CD4-positive, alpha-beta T cell (primary cell): Measurements from ENCODE around the gene IL17C. TPM values are rescaled to one million over a fixed set of nuclear protein-coding genes. Genes with fewer than 3 reads are reported as not detected.

ENCODE experiments used
- ATAC-seq: fragments of 200-7000 bp; cut with Tn5 transposase; one replicate; pipeline ENCODE4 v1.10.0; 2022; ENCODE audit warnings: mild to moderate bottlenecking; ENCODE audit not compliant: poor library complexity
- CTCF ChIA-PET: fragments of 350-600 bp; sonication (Branson Sonifier 250); formaldehyde crosslinking; loops from one replicate; lab custom pipeline; 2021; ENCODE audit warnings: antibody characterized with exemption, inconsistent platforms; lab: Charles Lee
- POLR2A ChIA-PET: fragments of 350-600 bp; sonication (Branson Sonifier 250); formaldehyde crosslinking; loops from one replicate; lab custom pipeline; 2021; ENCODE audit warnings: antibody characterized with exemption, inconsistent platforms; lab: Charles Lee
- DNase-seq, 14 experiments: peaks; one replicate each; pipeline ENCODE4 v3.0.0-alpha.2; 2013 to 2020; ENCODE audit warnings: mixed read lengths in 2 of 14
- H3K27ac ChIP-seq, 2 donors: one replicate each; pipeline versions ENCODE4 v1.5.1 to v1.7.0; 2013; ENCODE audit warnings: low read length in 2 of 2, low read depth in 1 of 2, mild to moderate bottlenecking in 1 of 2
- H3K27me3 ChIP-seq, 2 experiments: 1 replicate in 1 of 2; 2 replicates in 1 of 2; pipeline versions ENCODE4 v1.6.1 to v1.7.0; 2013; ENCODE audit warnings: low read length in 2 of 2, control low read depth in 1 of 2, mild to moderate bottlenecking in 1 of 2, moderate library complexity in 1 of 2; ENCODE audit not compliant: insufficient read depth in 2 of 2, control insufficient read depth in 1 of 2
- H3K36me3 ChIP-seq: one replicate; pipeline ENCODE4 v1.6.1; 2013; ENCODE audit warnings: low read length, control low read depth; ENCODE audit not compliant: insufficient read depth
- H3K4me1 ChIP-seq: one replicate; pipeline ENCODE4 v1.6.1; 2013; ENCODE audit warnings: low read length, control low read depth; ENCODE audit not compliant: insufficient read depth
- H3K4me3 ChIP-seq: one replicate; pipeline ENCODE4 v1.5.1; 2013; ENCODE audit warnings: mild to moderate bottlenecking, low read length, moderate library complexity
- H3K9me3 ChIP-seq, 2 experiments: 1 replicate in 1 of 2; 2 replicates in 1 of 2; pipeline versions ENCODE4 v1.6.1 to v1.7.0; 2013; ENCODE audit warnings: low read length in 2 of 2, mild to moderate bottlenecking in 2 of 2, control low read depth in 1 of 2, moderate library complexity in 1 of 2; ENCODE audit not compliant: control insufficient read depth in 1 of 2, insufficient read depth in 1 of 2
- H3K27ac Mint-ChIP-seq: one replicate; pipeline ENCODE4 v1.8.0; 2020; ENCODE audit warnings: mixed read lengths
- H3K27me3 Mint-ChIP-seq: one replicate; pipeline ENCODE4 v1.8.0; 2021; ENCODE audit warnings: mixed read lengths
- H3K36me3 Mint-ChIP-seq: one replicate; pipeline ENCODE4 v1.8.0; 2021; ENCODE audit warnings: low read depth, mixed read lengths
- H3K4me1 Mint-ChIP-seq: one replicate; pipeline ENCODE4 v1.8.0; 2021; ENCODE audit warnings: low read depth, mixed read lengths
- H3K4me3 Mint-ChIP-seq: one replicate; pipeline ENCODE4 v1.8.0; 2020; ENCODE audit warnings: mild to moderate bottlenecking, mixed read lengths
- H3K9me3 Mint-ChIP-seq: one replicate; pipeline ENCODE4 v1.8.0; 2020; ENCODE audit warnings: mixed read lengths
- intact Hi-C, 2 experiments: fragments of 100-400 bp; cut with DNase I in 1 of 2; cut with micrococcal nuclease in 1 of 2; formaldehyde crosslinking; loops; one replicate each; pipeline versions ENCODE4 v1.15.1 to v1.9.0; 2023 to 2025; cut with DNase I, micrococcal nuclease
- total RNA-seq, 174 experiments: library from RNA in 2 of 174; stranded (reverse) in 2 of 174; gene quantifications; one replicate each; pipeline ENCODE4 v1.2.3 and lab custom pipeline; 2021 to 2026
- TF ChIP-seq, protein P1 (sequence below): fragments of 200-600 bp; IDR thresholded peaks from one replicate; pipeline ENCODE4 v1.8.0; 2022; ENCODE audit warnings: antibody characterized with exemption, mild to moderate bottlenecking

IL17C gene
- total RNA-seq, 2 experiments from 2014 or later: 0.77 TPM; not detected in 1

GRCh38 chr16:88602091-88602490 is 36.3 kb upstream of the IL17C start:
- no peak for DNase-seq
- no peak overlapping the region for H3K27ac Mint-ChIP-seq
- TF ChIP-seq, protein P1, sequence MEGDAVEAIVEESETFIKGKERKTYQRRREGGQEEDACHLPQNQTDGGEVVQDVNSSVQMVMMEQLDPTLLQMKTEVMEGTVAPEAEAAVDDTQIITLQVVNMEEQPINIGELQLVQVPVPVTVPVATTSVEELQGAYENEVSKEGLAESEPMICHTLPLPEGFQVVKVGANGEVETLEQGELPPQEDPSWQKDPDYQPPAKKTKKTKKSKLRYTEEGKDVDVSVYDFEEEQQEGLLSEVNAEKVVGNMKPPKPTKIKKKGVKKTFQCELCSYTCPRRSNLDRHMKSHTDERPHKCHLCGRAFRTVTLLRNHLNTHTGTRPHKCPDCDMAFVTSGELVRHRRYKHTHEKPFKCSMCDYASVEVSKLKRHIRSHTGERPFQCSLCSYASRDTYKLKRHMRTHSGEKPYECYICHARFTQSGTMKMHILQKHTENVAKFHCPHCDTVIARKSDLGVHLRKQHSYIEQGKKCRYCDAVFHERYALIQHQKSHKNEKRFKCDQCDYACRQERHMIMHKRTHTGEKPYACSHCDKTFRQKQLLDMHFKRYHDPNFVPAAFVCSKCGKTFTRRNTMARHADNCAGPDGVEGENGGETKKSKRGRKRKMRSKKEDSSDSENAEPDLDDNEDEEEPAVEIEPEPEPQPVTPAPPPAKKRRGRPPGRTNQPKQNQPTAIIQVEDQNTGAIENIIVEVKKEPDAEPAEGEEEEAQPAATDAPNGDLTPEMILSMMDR: no peak
- H3K4me1 Mint-ChIP-seq: no peaks in the 10 kb centered on the region
- peaks cover 65% of the 10 kb centered on the region for H3K36me3 ChIP-seq
- H3K27ac ChIP-seq: no peak overlapping the region
- H3K4me3 Mint-ChIP-seq: no peak overlapping the region
- H3K36me3 Mint-ChIP-seq: peaks cover 69% of the 10 kb centered on the region
- ChIA-PET POLR2A (interaction anchor here (1.1 kb wide), 1 partner anchor 18 kb away, joined by 4 read pairs; no protein-coding TSS in a partner anchor), CTCF (no interaction called here)
- no peaks in the 10 kb centered on the region for H3K27me3 Mint-ChIP-seq
- no peaks in the 10 kb centered on the region for H3K9me3 ChIP-seq
- H3K9me3 Mint-ChIP-seq: no peaks in the 10 kb centered on the region
- no peak for ATAC-seq
- H3K4me1 ChIP-seq: no peaks in the 10 kb centered on the region
- no peaks in the 10 kb centered on the region for H3K27me3 ChIP-seq
- intact Hi-C loops: no loop called here
- no peak overlapping the region for H3K4me3 ChIP-seq

DNA sequence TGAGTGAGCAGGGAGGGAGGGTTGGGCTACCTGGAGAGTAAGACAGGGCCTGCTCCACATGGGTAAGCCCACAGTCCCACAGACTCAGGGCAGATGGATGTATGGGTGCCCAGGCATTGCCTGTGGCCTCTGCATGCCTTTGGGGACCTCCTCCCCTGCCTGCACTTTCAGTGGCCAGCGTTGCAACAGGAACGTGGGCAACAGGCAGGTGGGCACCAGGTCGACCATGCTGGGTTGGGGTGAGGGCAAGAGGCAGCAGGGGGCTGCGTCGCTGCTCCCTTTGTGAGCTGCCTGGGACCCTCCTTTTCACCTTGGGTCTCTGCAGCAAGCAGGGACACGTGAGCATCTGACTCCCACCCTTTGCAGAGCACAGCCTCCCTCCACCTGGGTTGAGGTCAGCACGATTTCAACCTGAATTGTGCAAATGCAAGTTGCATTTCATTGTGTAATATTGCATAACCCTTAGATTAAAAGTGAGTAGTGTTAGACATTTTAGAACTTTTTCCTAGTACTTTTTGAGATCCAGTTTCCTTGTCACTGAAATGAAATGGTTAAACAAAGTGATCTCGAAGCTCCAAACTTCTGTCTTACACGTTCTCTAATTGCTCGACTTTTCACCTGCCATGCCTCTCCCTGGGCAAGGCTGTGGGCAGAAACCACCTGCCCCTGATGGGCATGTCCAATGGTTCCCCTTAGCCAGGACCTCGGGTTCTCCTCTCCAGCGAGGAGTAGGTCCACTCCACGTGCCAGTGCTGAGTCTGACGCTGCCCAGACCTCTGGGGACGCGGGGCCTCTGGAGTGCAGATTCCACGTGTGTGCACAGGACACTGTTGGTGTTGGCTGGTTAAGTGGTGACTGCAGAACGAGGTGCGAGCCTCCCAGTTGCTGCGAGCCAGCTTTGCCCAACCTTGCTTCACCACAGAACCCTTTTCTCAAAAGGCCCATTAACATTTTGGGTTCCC is 32.9 kb upstream of the IL17C start:
- DNase-seq (no peak), ATAC-seq (no peak)
- TF ChIP-seq, protein P1: no peak
- Histone ChIP-seq H3K4me1 (no peaks in the 10 kb centered on the region), H3K4me3 (no peak overlapping the region), H3K27me3 (no peaks in the 10 kb centered on the region), H3K27ac (no peak overlapping the region), H3K36me3 (peaks cover 56% of the 10 kb centered on the region), H3K9me3 (no peaks in the 10 kb centered on the region)
- intact Hi-C loops: no loop called here
- H3K27me3 Mint-ChIP-seq: no peaks in the 10 kb centered on the region
- ChIA-PET CTCF (no interaction called here), POLR2A (no interaction called here)
- no peaks in the 10 kb centered on the region for H3K4me1 Mint-ChIP-seq
- H3K9me3 Mint-ChIP-seq: no peaks in the 10 kb centered on the region
- no peak overlapping the region for H3K4me3 Mint-ChIP-seq
- H3K27ac Mint-ChIP-seq: no peak overlapping the region
- peaks cover 75% of the 10 kb centered on the region for H3K36me3 Mint-ChIP-seq

- H3K4me3 Mint-ChIP-seq: no peak overlapping the region
- TF ChIP-seq, protein P1: no peak
- no peaks in the 10 kb centered on the region for H3K9me3 Mint-ChIP-seq
- peaks cover 75% of the 10 kb centered on the region for H3K36me3 Mint-ChIP-seq
- Histone ChIP-seq H3K9me3 (no peaks in the 10 kb centered on the region), H3K36me3 (peaks cover 55% of the 10 kb centered on the region), H3K4me3 (no peak overlapping the region), H3K27me3 (no peaks in the 10 kb centered on the region), H3K4me1 (no peaks in the 10 kb centered on the region), H3K27ac (no peak overlapping the region)
- no peak for ATAC-seq
- no peaks in the 10 kb centered on the region for H3K4me1 Mint-ChIP-seq
- H3K27me3 Mint-ChIP-seq: no peaks in the 10 kb centered on the region
- CTCF ChIA-PET: no interaction called here
- POLR2A ChIA-PET: no interaction called here
- intact Hi-C loops: no loop called here
- H3K27ac Mint-ChIP-seq: no peak overlapping the region
- no peak for DNase-seq
Measured at GRCh38 chr16:88606148-88606757, 32.1 kb upstream of the IL17C start.
